GM18858 (cell line): ENCODE data around the gene ARID3C.

Experiments used
- ATAC-seq: cut with Tn5 transposase; IDR thresholded peaks from one replicate; pipeline ENCODE4 v1.9.1; 2021; ENCODE audit not compliant: unreplicated experiment

Gene ARID3C

GRCh38 chr9:34578241-34579103 is 50.4 kb downstream of the ARID3C start:
- ATAC-seq, result no peak

- ATAC-seq, result no peak
Measured at GRCh38 chr9:34577400-34578240, 51.2 kb downstream of the ARID3C start.

- no peak for ATAC-seq
Measured at GRCh38 chr9:34576597-34577399, 52.1 kb downstream of the ARID3C start.

GRCh38 chr9:34575862-34576596 is 52.8 kb downstream of the ARID3C start:
- ATAC-seq, result no peak

- ATAC-seq, result no peak
Measured at GRCh38 chr9:34575241-34575640, 53.6 kb downstream of the ARID3C start.

- ATAC-seq, result no peak
Measured at GRCh38 chr9:34574571-34574970, 54.3 kb downstream of the ARID3C start.

- no peak for ATAC-seq
Measured at GRCh38 chr9:34573599-34574325, 55.1 kb downstream of the ARID3C start.

- ATAC-seq, result no peak
Measured at GRCh38 chr9:34572628-34573027, 56.2 kb downstream of the ARID3C start.

- ATAC-seq, result no peak
Measured at GRCh38 chr9:34572092-34572491, 56.8 kb downstream of the ARID3C start.

- ATAC-seq, result no peak
Measured at GRCh38 chr9:34571481-34571810, 57.4 kb downstream of the ARID3C start.
